Endodermal cell (in vitro differentiated cells): ENCODE results near the gene PYGB. TPM values are rescaled to one million over a fixed set of nuclear protein-coding genes. Genes with fewer than 3 reads are reported as not detected.

Experiments used
- DNase-seq: peaks from one replicate; pipeline ENCODE4 v3.0.0-alpha.2; 2017
- H3K27ac ChIP-seq: 2 replicates; pipeline ENCODE4 v1.5.1; 2013; ENCODE audit warnings: mild to moderate bottlenecking, low read depth, low read length, moderate library complexity
- H3K27me3 ChIP-seq: 2 replicates; pipeline ENCODE4 v1.6.1; 2013; ENCODE audit warnings: mild to moderate bottlenecking, low read length, moderate library complexity; ENCODE audit not compliant: insufficient read depth, control insufficient read depth, poor library complexity, severe bottlenecking
- H3K36me3 ChIP-seq: 2 replicates; pipeline ENCODE4 v1.7.0; 2013; ENCODE audit warnings: mild to moderate bottlenecking, low read length, moderate library complexity; ENCODE audit not compliant: control insufficient read depth, insufficient read depth
- H3K4me1 ChIP-seq: one replicate; pipeline ENCODE4 v1.7.0; 2013; ENCODE audit warnings: low read length; ENCODE audit not compliant: control insufficient read depth, insufficient read depth
- H3K4me3 ChIP-seq: 2 replicates; pipeline ENCODE4 v1.5.1; 2013; ENCODE audit warnings: mild to moderate bottlenecking, low read length, moderate library complexity
- H3K9ac ChIP-seq: 2 replicates; pipeline ENCODE4 v1.6.1; 2013; ENCODE audit warnings: mild to moderate bottlenecking, low read length, moderate library complexity; ENCODE audit not compliant: poor library complexity, severe bottlenecking; ENCODE audit errors: extremely low read depth
- H3K9me3 ChIP-seq: 2 replicates; pipeline ENCODE4 v1.6.1; 2013; ENCODE audit warnings: mild to moderate bottlenecking, low read length, moderate library complexity; ENCODE audit not compliant: control insufficient read depth
- H3K27ac Mint-ChIP-seq: 2 replicates; pipeline ENCODE4 v1.8.0; 2020; ENCODE audit warnings: mixed read lengths
- H3K27me3 Mint-ChIP-seq: 2 replicates; pipeline ENCODE4 v1.8.0; 2021; ENCODE audit warnings: mild to moderate bottlenecking, mixed read lengths; ENCODE audit not compliant: insufficient read depth
- H3K36me3 Mint-ChIP-seq: 2 replicates; pipeline ENCODE4 v1.8.0; 2020; ENCODE audit warnings: low read depth, mixed read lengths
- H3K4me1 Mint-ChIP-seq: 2 replicates; pipeline ENCODE4 v1.8.0; 2020; ENCODE audit warnings: mixed read lengths
- H3K4me3 Mint-ChIP-seq: 2 replicates; pipeline ENCODE4 v1.8.0; 2020; ENCODE audit warnings: mild to moderate bottlenecking, moderate library complexity, mixed read lengths
- H3K9me3 Mint-ChIP-seq: 2 replicates; pipeline ENCODE4 v1.8.0; 2020; ENCODE audit warnings: mild to moderate bottlenecking, mixed read lengths
- CTCF ChIP-seq: fragments of 200-600 bp; sonication (generic); conservative IDR thresholded peaks from 2 replicates; pipeline ENCODE4 v1.5.0; 2021; ENCODE audit warnings: antibody characterized with exemption, mild to moderate bottlenecking
- WGBS, 2 experiments: methylation state at CpG; one replicate each; pipeline versions ENCODE4 v1.1.5 to v1.1.7; 2013; ENCODE audit warnings: missing lambda C conversion rate in 2 of 2, mixed read lengths in 1 of 2; ENCODE audit not compliant: insufficient coverage in 1 of 2, insufficient read length in 1 of 2; 5-methylcytosine and 5-hydroxymethylcytosine counted together
- total RNA-seq, 2 donors: library from RNA; stranded (reverse); fragmentation: NEBNext Ultra II Directional in 1 of 2; extraction: Animal tissue kit (Norgen Biotek cat#: 25700) in 1 of 2; gene quantifications; 2 replicates in 1 of 2; 3 replicates in 1 of 2; pipeline ENCODE4 v1.2.1, GENCODE V29; 2021

PYGB gene
- total RNA-seq, 2 donors from 2014 or later = 59.3 to 66.8 TPM

- Histone ChIP-seq H3K27me3 (no peaks in the 10 kb centered on the region), H3K9ac (no peak overlapping the region), H3K4me1 (no peaks in the 10 kb centered on the region), H3K27ac (no peak overlapping the region), H3K9me3 (no peaks in the 10 kb centered on the region), H3K4me3 (no peak overlapping the region), H3K36me3 (peaks cover 60% of the 10 kb centered on the region)
- H3K4me3 Mint-ChIP-seq = no peak overlapping the region
- H3K27me3 Mint-ChIP-seq = no peaks in the 10 kb centered on the region
- peaks cover 51% of the 10 kb centered on the region for H3K36me3 Mint-ChIP-seq
- no peaks in the 10 kb centered on the region for H3K4me1 Mint-ChIP-seq
- H3K9me3 Mint-ChIP-seq = no peaks in the 10 kb centered on the region
- no peak for DNase-seq
- H3K27ac Mint-ChIP-seq = peak overlapping the region; percentile 61
- WGBS, 2 experiments = 94% methylated on average over 13 to 20 of the region's 20 CpGs
- TF ChIP-seq CTCF = no peak
Measured at GRCh38 chr20:25275813-25276532, 28.1 kb downstream of the PYGB start.

DNA sequence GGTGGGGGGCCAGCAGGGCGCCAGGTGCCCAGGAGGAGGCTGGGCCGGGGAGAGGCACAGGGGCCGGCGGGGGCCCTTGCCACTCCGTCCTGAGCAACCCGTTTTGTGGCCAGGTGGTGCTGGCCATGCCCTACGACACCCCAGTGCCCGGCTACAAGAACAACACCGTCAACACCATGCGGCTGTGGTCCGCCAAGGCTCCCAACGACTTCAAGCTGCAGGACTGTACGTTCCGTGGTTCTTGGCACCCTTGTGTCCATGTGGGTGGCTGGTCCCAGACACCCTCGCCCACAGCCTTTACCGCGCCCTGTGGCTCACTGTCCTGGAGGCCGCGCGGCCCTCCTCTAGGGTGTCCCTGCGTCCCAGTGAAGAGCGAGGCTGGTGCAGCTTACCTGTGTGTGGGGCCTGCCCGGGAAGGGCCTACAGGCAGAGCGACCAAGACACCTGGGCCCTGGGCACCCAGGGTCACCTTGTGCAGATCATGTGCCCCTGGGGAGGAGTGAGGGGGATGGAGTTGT lies 28.7 kb downstream of the PYGB start:
- no peak overlapping the region for H3K27ac ChIP-seq
- no peak for TF ChIP-seq CTCF
- no peak for DNase-seq
- Mint-ChIP-seq H3K36me3 (peaks cover 44% of the 10 kb centered on the region), H3K4me3 (no peak overlapping the region), H3K4me1 (no peaks in the 10 kb centered on the region), H3K27me3 (no peaks in the 10 kb centered on the region), H3K9me3 (no peaks in the 10 kb centered on the region), H3K27ac (no peak overlapping the region)
- WGBS, 2 experiments = 92 to 98% methylated on average over 11 to 24 of the region's 24 CpGs
- peaks cover 58% of the 10 kb centered on the region for H3K36me3 ChIP-seq
- H3K27me3 ChIP-seq = no peaks in the 10 kb centered on the region
- H3K9me3 ChIP-seq = no peaks in the 10 kb centered on the region
- H3K4me1 ChIP-seq = no peaks in the 10 kb centered on the region
- no peak overlapping the region for H3K9ac ChIP-seq
- no peak overlapping the region for H3K4me3 ChIP-seq

GRCh38 chr20:25277051-25277801 lies 29.3 kb downstream of the PYGB start:
- Mint-ChIP-seq H3K27me3 (no peaks in the 10 kb centered on the region), H3K36me3 (peaks cover 42% of the 10 kb centered on the region), H3K4me3 (no peak overlapping the region), H3K9me3 (no peaks in the 10 kb centered on the region), H3K4me1 (no peaks in the 10 kb centered on the region), H3K27ac (no peak overlapping the region)
- Histone ChIP-seq H3K27me3 (no peaks in the 10 kb centered on the region), H3K36me3 (peaks cover 54% of the 10 kb centered on the region), H3K9me3 (no peaks in the 10 kb centered on the region), H3K4me3 (no peak overlapping the region), H3K9ac (no peak overlapping the region), H3K4me1 (no peaks in the 10 kb centered on the region), H3K27ac (no peak overlapping the region)
- TF ChIP-seq CTCF = no peak
- 92 to 95% methylated on average over 18 to 24 of the region's 24 CpGs for WGBS, 2 experiments
- no peak for DNase-seq
